Measurements from ENCODE around the gene FAM149A.

FAM149A gene

DNA sequence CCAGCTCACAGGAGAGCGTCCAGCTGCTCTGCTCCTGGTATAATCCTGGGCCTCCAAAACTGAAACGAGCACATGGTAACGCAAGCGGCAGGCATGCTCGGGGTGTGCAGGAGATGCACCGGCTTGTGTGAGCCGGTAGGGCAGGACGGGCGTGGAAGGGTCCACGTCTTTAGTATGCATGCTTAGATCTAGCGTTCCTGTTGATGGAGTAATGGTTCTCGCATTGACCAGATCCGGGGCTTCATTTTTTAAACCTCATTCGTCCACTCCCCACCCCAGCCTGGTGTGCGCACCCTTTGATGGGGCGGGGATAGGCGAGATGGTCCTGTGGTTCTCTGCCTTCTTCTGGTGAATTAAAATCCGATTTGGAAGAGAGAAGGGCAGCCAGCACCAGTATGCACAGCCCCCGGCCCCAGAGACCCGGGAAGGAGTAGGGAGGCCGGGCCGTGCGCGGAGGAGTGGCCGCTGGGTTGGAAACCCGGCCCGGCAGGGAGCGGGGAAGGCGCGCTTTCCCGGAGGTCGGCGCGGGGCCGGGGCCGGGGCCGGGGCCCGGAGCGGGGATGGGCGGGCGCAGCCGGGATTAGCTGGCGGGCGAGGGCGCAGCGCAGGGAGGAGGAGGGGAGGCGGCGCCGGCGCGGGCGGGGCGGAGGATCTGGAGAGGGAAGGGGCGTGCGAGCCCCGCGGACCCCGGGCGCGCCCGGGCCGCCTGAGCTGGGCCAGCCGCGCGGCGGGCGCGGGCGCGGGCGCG, 39.9 kb downstream of the FAM149A start:
- Histone ChIP-seq H3K79me2 (ENCODE audit: low read length) (no peaks in the 10 kb centered on the region), H3K27ac (ENCODE audit: low read length) (no peak overlapping the region), H3K9me3 (replicated peaks; ENCODE audit: insufficient read depth, low read length) (no peaks in the 10 kb centered on the region), H3K36me3 (replicated peaks; ENCODE audit: insufficient read depth, low read length) (no peaks in the 10 kb centered on the region), H3K27me3 (replicated peaks; ENCODE audit: insufficient read depth, low read length) (no peaks in the 10 kb centered on the region), H3K4me2 (ENCODE audit: low read depth, low read length) (peak overlapping the region; percentile 96), H2AFZ (ENCODE audit: low read length) (peak overlapping the region; percentile 55), H3K9me2 (replicated peaks; ENCODE audit: insufficient read depth, low read length) (no peaks in the 10 kb centered on the region), H3K4me3 (ENCODE audit: low read length) (peak overlapping the region; percentile 77), H3F3A (ENCODE audit: insufficient read depth, low read length) (no peaks in the 10 kb centered on the region), H4K20me1 (ENCODE audit: insufficient read depth, low read length) (no peaks in the 10 kb centered on the region), H3K4me1 (ENCODE audit: low read length) (peaks cover 6% of the 10 kb centered on the region; the same call in 1 of the 2 replicates), H3K9ac (ENCODE audit: low read length) (peak overlapping the region; percentile 49; the same call in 1 of the 2 replicates)
- TF ChIP-seq EZH2 (optimal IDR thresholded peaks at IDR 0.05; ENCODE audit: low read depth, low read length) (no peak), CTCF (IDR thresholded peaks at IDR 0.05; ENCODE audit: low read length) (peak; percentile 19)
- DNase-seq: peak; percentile 61

- H2AFZ ChIP-seq (ENCODE audit: low read length): no peak overlapping the region
- H3K9me2 ChIP-seq (replicated peaks; ENCODE audit: insufficient read depth, low read length): no peaks in the 10 kb centered on the region
- no peaks in the 10 kb centered on the region for H3K27me3 ChIP-seq (replicated peaks; ENCODE audit: insufficient read depth, low read length)
- DNase-seq: peak; percentile 26
- H3F3A ChIP-seq (ENCODE audit: insufficient read depth, low read length): no peaks in the 10 kb centered on the region
- H3K4me1 ChIP-seq (ENCODE audit: low read length): peaks cover 6% of the 10 kb centered on the region; the same call in 1 of the 2 replicates
- H3K9me3 ChIP-seq (replicated peaks; ENCODE audit: insufficient read depth, low read length): no peaks in the 10 kb centered on the region
- no peaks in the 10 kb centered on the region for H4K20me1 ChIP-seq (ENCODE audit: insufficient read depth, low read length)
- no peaks in the 10 kb centered on the region for H3K36me3 ChIP-seq (replicated peaks; ENCODE audit: insufficient read depth, low read length)
- peak overlapping the region; percentile 50; the same call in 1 of the 2 replicates for H3K4me3 ChIP-seq (ENCODE audit: low read length)
- H3K4me2 ChIP-seq (ENCODE audit: low read depth, low read length): peak overlapping the region; percentile 70
- H3K9ac ChIP-seq (ENCODE audit: low read length): no peak overlapping the region
- no peaks in the 10 kb centered on the region for H3K79me2 ChIP-seq (ENCODE audit: low read length)
- TF ChIP-seq CTCF (IDR thresholded peaks at IDR 0.05; ENCODE audit: low read length) (no peak), EZH2 (optimal IDR thresholded peaks at IDR 0.05; ENCODE audit: low read depth, low read length) (no peak), EZH2phosphoT487 (IDR thresholded peaks at IDR 0.05; ENCODE audit: low read length) (no peak)
- no peak overlapping the region for H3K27ac ChIP-seq (ENCODE audit: low read length)
These were observed 40.6 kb downstream of the FAM149A start for GRCh38 chr4:186144946-186145569.

DNA sequence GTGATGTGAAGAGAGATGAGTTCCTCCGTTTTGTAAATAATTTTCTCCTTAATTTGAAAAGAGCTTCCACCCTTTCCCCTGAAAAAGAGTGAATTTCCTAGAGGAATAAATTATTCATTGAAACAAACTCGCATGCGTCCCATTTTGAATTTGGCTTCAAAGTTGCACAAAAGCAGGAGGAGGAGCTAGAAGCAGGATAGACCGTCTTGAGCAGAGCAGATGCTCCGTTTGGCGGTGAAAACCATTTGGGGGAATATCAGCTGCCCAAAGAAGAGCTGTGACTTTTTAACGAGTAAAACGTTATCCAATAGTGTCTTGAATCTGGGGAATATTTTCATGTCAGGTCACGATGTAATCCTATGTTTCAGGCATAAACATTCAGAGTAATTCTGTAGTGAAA, 42.0 kb downstream of the FAM149A start:
- DNase-seq: no peak
- no peaks in the 10 kb centered on the region for H4K20me1 ChIP-seq (ENCODE audit: insufficient read depth, low read length)
- peaks cover 3% of the 10 kb centered on the region; the same call in 1 of the 2 replicates for H3F3A ChIP-seq (ENCODE audit: insufficient read depth, low read length)
- no peak overlapping the region for H3K4me2 ChIP-seq (ENCODE audit: low read depth, low read length)
- TF ChIP-seq EZH2 (optimal IDR thresholded peaks at IDR 0.05; ENCODE audit: low read depth, low read length): no peak
- no peaks in the 10 kb centered on the region for H3K9me2 ChIP-seq (replicated peaks; ENCODE audit: insufficient read depth, low read length)
- no peak overlapping the region for H3K9ac ChIP-seq (ENCODE audit: low read length)
- no peak overlapping the region for H2AFZ ChIP-seq (ENCODE audit: low read length)
- H3K9me3 ChIP-seq (replicated peaks; ENCODE audit: insufficient read depth, low read length): no peaks in the 10 kb centered on the region
- no peak overlapping the region for H3K4me3 ChIP-seq (ENCODE audit: low read length)
- H3K36me3 ChIP-seq (replicated peaks; ENCODE audit: insufficient read depth, low read length): no peaks in the 10 kb centered on the region
- no peak overlapping the region for H3K27ac ChIP-seq (ENCODE audit: low read length)
- no peaks in the 10 kb centered on the region for H3K27me3 ChIP-seq (replicated peaks; ENCODE audit: insufficient read depth, low read length)
- no peaks in the 10 kb centered on the region for H3K79me2 ChIP-seq (ENCODE audit: low read length)
- H3K4me1 ChIP-seq (ENCODE audit: low read length): peaks cover 6% of the 10 kb centered on the region; the same call in 1 of the 2 replicates
